SKM-1 treated with dmso at 0.1 percent for 144 hours (cell line): ENCODE measurements around the gene YPEL1.
"Not testable (repeated sequence)": the region's sequence is repeated elsewhere in the genome, so short reads cannot be mapped to it uniquely, and the experiment has no call there.

ENCODE experiments used
- DNase-seq: peaks from one replicate; lab custom pipeline; 2025; ENCODE audit not compliant: unreplicated experiment; lab: John Stamatoyannopoulos, UW

Gene YPEL1

GRCh38 chr22:21724496-21724895 lies 11.1 kb downstream of the YPEL1 start:
- DNase-seq: not testable (repeated sequence)

- not testable (repeated sequence) for DNase-seq
Measured at GRCh38 chr22:21721195-21721852, 14.3 kb downstream of the YPEL1 start.

- DNase-seq: not testable (repeated sequence)
Measured at GRCh38 chr22:21720191-21720859, 15.3 kb downstream of the YPEL1 start.

- no peak for DNase-seq
Measured at GRCh38 chr22:21719024-21719423, 16.6 kb downstream of the YPEL1 start.

GRCh38 chr22:21718499-21718898 lies 17.1 kb downstream of the YPEL1 start:
- DNase-seq: no peak

- DNase-seq: not testable (repeated sequence)
Measured at GRCh38 chr22:21716395-21717122, 19.0 kb downstream of the YPEL1 start.

- no peak for DNase-seq
Measured at GRCh38 chr22:21714786-21715185, 20.8 kb downstream of the YPEL1 start.

GRCh38 chr22:21714059-21714770 lies 21.4 kb downstream of the YPEL1 start:
- no peak for DNase-seq

- DNase-seq: no peak
Measured at GRCh38 chr22:21713428-21714058, 22.1 kb downstream of the YPEL1 start.

GRCh38 chr22:21712751-21713427 lies 22.7 kb downstream of the YPEL1 start:
- DNase-seq: peak; percentile 63

GRCh38 chr22:21711851-21712250 lies 23.7 kb downstream of the YPEL1 start:
- no peak for DNase-seq

GRCh38 chr22:21710156-21710555 lies 25.4 kb downstream of the YPEL1 start:
- no peak for DNase-seq

- no peak for DNase-seq
Measured at GRCh38 chr22:21709688-21710087, 25.9 kb downstream of the YPEL1 start.

- DNase-seq: no peak
Measured at GRCh38 chr22:21708960-21709359, 26.6 kb downstream of the YPEL1 start.

- no peak for DNase-seq
Measured at GRCh38 chr22:21707677-21708076, 27.9 kb downstream of the YPEL1 start.

- DNase-seq: no peak
Measured at GRCh38 chr22:21703684-21704316, 31.8 kb downstream of the YPEL1 start.

GRCh38 chr22:21702700-21703683 lies 32.6 kb downstream of the YPEL1 start:
- no peak for DNase-seq

- no peak for DNase-seq
Measured at GRCh38 chr22:21702094-21702493, 33.5 kb downstream of the YPEL1 start.
